Measurements from ENCODE around the gene IL18BP.
A peak's percentile ranks its signal among the peaks of the same experiment; 100 is the strongest.

The IL18BP gene

GRCh38 chr11:71998649-71999310 is at the start of gene IL18BP:
TSS of gene IL18BP (plus strand) at chr11:71998909. CDS start at chr11:71999985, 1,076 bp downstream.
- peaks cover 30% of the 10 kb centered on the region for H3K36me3 ChIP-seq
- peak within 1 kb of the TSS; percentile 91 for H3K27ac ChIP-seq
- peak within 1 kb of the TSS in 1 of 2 experiments; percentile 0 for H3K4me3 ChIP-seq (ENCODE audit: low read depth in 1 of 2, low read length in 1 of 2)
- peak; percentile 37 for TF ChIP-seq CTCF (IDR thresholded peaks at IDR 0.05)
- H3K9me3 ChIP-seq, result no peaks in the 10 kb centered on the region
- no peaks in the 10 kb centered on the region for H3K27me3 ChIP-seq
- H3K4me1 ChIP-seq (ENCODE audit: control insufficient read depth in 1 of 2, insufficient read depth in 1 of 2, low read depth in 1 of 2, low read length in 1 of 2), result peaks cover 32 to 34% of the 10 kb centered on the region in 2 experiments

GRCh38 chr11:71949034-71949433 is 49.7 kb upstream of the IL18BP start:
- Histone ChIP-seq H3K27me3 (no peaks in the 10 kb centered on the region), H3K36me3 (no peaks in the 10 kb centered on the region), H3K9me3 (no peaks in the 10 kb centered on the region), H3K27ac (no peak overlapping the region), H3K4me3 (ENCODE audit: low read depth in 1 of 2, low read length in 1 of 2) (no peak overlapping the region), H3K4me1 (ENCODE audit: control insufficient read depth in 1 of 2, insufficient read depth in 1 of 2, low read depth in 1 of 2, low read length in 1 of 2) (peaks cover 0 to 4% of the 10 kb centered on the region in 2 experiments)
- no peak for TF ChIP-seq CTCF (IDR thresholded peaks at IDR 0.05)

GRCh38 chr11:71951741-71952310 is 46.9 kb upstream of the IL18BP start:
- Histone ChIP-seq H3K27me3 (no peaks in the 10 kb centered on the region), H3K4me1 (ENCODE audit: control insufficient read depth in 1 of 2, insufficient read depth in 1 of 2, low read depth in 1 of 2, low read length in 1 of 2) (peaks cover 0 to 4% of the 10 kb centered on the region in 2 experiments), H3K27ac (no peak overlapping the region), H3K36me3 (no peaks in the 10 kb centered on the region), H3K4me3 (ENCODE audit: low read depth in 1 of 2, low read length in 1 of 2) (no peak overlapping the region), H3K9me3 (no peaks in the 10 kb centered on the region)
- TF ChIP-seq CTCF (IDR thresholded peaks at IDR 0.05), result no peak

GRCh38 chr11:71955898-71956456 is 42.7 kb upstream of the IL18BP start:
- H3K27me3 ChIP-seq, result no peaks in the 10 kb centered on the region
- H3K27ac ChIP-seq, result no peak overlapping the region
- no peak for TF ChIP-seq CTCF (IDR thresholded peaks at IDR 0.05)
- no peaks in the 10 kb centered on the region for H3K9me3 ChIP-seq
- H3K4me3 ChIP-seq (ENCODE audit: low read depth in 1 of 2, low read length in 1 of 2), result no peak overlapping the region
- H3K36me3 ChIP-seq, result no peaks in the 10 kb centered on the region
- H3K4me1 ChIP-seq (ENCODE audit: control insufficient read depth in 1 of 2, insufficient read depth in 1 of 2, low read depth in 1 of 2, low read length in 1 of 2), result no peaks in the 10 kb centered on the region

- peak overlapping the region; percentile 85 for H3K27ac ChIP-seq
- no peaks in the 10 kb centered on the region for H3K27me3 ChIP-seq
- no peak for TF ChIP-seq CTCF (IDR thresholded peaks at IDR 0.05)
- H3K9me3 ChIP-seq, result no peaks in the 10 kb centered on the region
- peaks cover 5% of the 10 kb centered on the region for H3K36me3 ChIP-seq
- H3K4me3 ChIP-seq (ENCODE audit: low read depth in 1 of 2, low read length in 1 of 2), result no peak overlapping the region
- H3K4me1 ChIP-seq (ENCODE audit: control insufficient read depth in 1 of 2, insufficient read depth in 1 of 2, low read depth in 1 of 2, low read length in 1 of 2), result peaks cover 7 to 12% of the 10 kb centered on the region in 2 experiments
Observed at GRCh38 chr11:71962428-71963038, 36.2 kb upstream of the IL18BP start.

Measured in neutrophil (primary cell).